ENCODE results near the gene MTRF1. TPM values are rescaled to one million over a fixed set of nuclear protein-coding genes. Genes with fewer than 3 reads are reported as not detected.

The MTRF1 gene
- total and polyA plus RNA-seq, 2 donors from 2014 or later, result 11.3 to 11.8 TPM

GRCh38 chr13:41188584-41188983 is 74.8 kb downstream of the MTRF1 start:
- DNase-seq, result no peak
- Histone ChIP-seq H3K36me3 (ENCODE audit: control insufficient read depth in 2 of 3, insufficient read depth in 3 of 3, low read length in 3 of 3) (peaks cover 0 to 2% (median 0%) of the 10 kb centered on the region in 3 donors), H3K27ac (ENCODE audit: low read depth in 2 of 2, low read length in 2 of 2) (no peak overlapping the region), H3K4me3 (ENCODE audit: low read length in 3 of 3) (no peak overlapping the region), H3K27me3 (ENCODE audit: control insufficient read depth, insufficient read depth, low read length) (no peaks in the 10 kb centered on the region), H3K9me3 (ENCODE audit: control insufficient read depth in 2 of 3, insufficient read depth in 1 of 3, low read length in 3 of 3) (no peaks in the 10 kb centered on the region), H3K4me1 (ENCODE audit: control insufficient read depth in 2 of 3, insufficient read depth in 2 of 3, low read depth in 1 of 3, low read length in 3 of 3) (peaks cover 0 to 14% (median 14%) of the 10 kb centered on the region in 3 donors), H3K9ac (ENCODE audit: low read length in 3 of 3) (no peak overlapping the region)
- no peak for FAIRE-seq
- intact Hi-C loops (cut with DNase I), result no loop called here
- TF ChIP-seq CTCF (IDR thresholded peaks at IDR 0.05; ENCODE audit: borderline replicate concordance, extremely low read depth, insufficient read depth), result no peak

GRCh38 chr13:41186481-41186880 is 76.9 kb downstream of the MTRF1 start:
- intact Hi-C loops (cut with DNase I), result no loop called here
- H3K4me3 ChIP-seq (ENCODE audit: low read length in 3 of 3), result no peak overlapping the region
- DNase-seq, result no peak
- H3K27me3 ChIP-seq (ENCODE audit: control insufficient read depth, insufficient read depth, low read length), result no peaks in the 10 kb centered on the region
- no peak for TF ChIP-seq CTCF (IDR thresholded peaks at IDR 0.05; ENCODE audit: borderline replicate concordance, extremely low read depth, insufficient read depth)
- H3K27ac ChIP-seq (ENCODE audit: low read depth in 2 of 2, low read length in 2 of 2), result no peak overlapping the region
- no peaks in the 10 kb centered on the region for H3K4me1 ChIP-seq (ENCODE audit: control insufficient read depth in 2 of 3, insufficient read depth in 2 of 3, low read depth in 1 of 3, low read length in 3 of 3)
- no peaks in the 10 kb centered on the region for H3K36me3 ChIP-seq (ENCODE audit: control insufficient read depth in 2 of 3, insufficient read depth in 3 of 3, low read length in 3 of 3)
- no peaks in the 10 kb centered on the region for H3K9me3 ChIP-seq (ENCODE audit: control insufficient read depth in 2 of 3, insufficient read depth in 1 of 3, low read length in 3 of 3)
- no peak for FAIRE-seq
- H3K9ac ChIP-seq (ENCODE audit: low read length in 3 of 3), result no peak overlapping the region

GRCh38 chr13:41182231-41182630 is 81.1 kb downstream of the MTRF1 start:
- FAIRE-seq, result no peak
- no peak overlapping the region for H3K9ac ChIP-seq (ENCODE audit: low read length in 3 of 3)
- no peak for TF ChIP-seq CTCF (IDR thresholded peaks at IDR 0.05; ENCODE audit: borderline replicate concordance, extremely low read depth, insufficient read depth)
- no peaks in the 10 kb centered on the region for H3K4me1 ChIP-seq (ENCODE audit: control insufficient read depth in 2 of 3, insufficient read depth in 2 of 3, low read depth in 1 of 3, low read length in 3 of 3)
- no peaks in the 10 kb centered on the region for H3K9me3 ChIP-seq (ENCODE audit: control insufficient read depth in 2 of 3, insufficient read depth in 1 of 3, low read length in 3 of 3)
- H3K27me3 ChIP-seq (ENCODE audit: control insufficient read depth, insufficient read depth, low read length), result no peaks in the 10 kb centered on the region
- no peaks in the 10 kb centered on the region for H3K36me3 ChIP-seq (ENCODE audit: control insufficient read depth in 2 of 3, insufficient read depth in 3 of 3, low read length in 3 of 3)
- intact Hi-C loops (cut with DNase I), result no loop called here
- H3K4me3 ChIP-seq (ENCODE audit: low read length in 3 of 3), result no peak overlapping the region
- H3K27ac ChIP-seq (ENCODE audit: low read depth in 2 of 2, low read length in 2 of 2), result no peak overlapping the region
- DNase-seq, result no peak

GRCh38 chr13:41179593-41180250 is 83.7 kb downstream of the MTRF1 start:
- peaks cover 0 to 4% (median 0%) of the 10 kb centered on the region in 3 donors for H3K9me3 ChIP-seq (ENCODE audit: control insufficient read depth in 2 of 3, insufficient read depth in 1 of 3, low read length in 3 of 3)
- TF ChIP-seq CTCF (IDR thresholded peaks at IDR 0.05; ENCODE audit: borderline replicate concordance, extremely low read depth, insufficient read depth), result no peak
- H3K27me3 ChIP-seq (ENCODE audit: control insufficient read depth, insufficient read depth, low read length), result no peaks in the 10 kb centered on the region
- intact Hi-C loops (cut with DNase I), result no loop called here
- no peaks in the 10 kb centered on the region for H3K36me3 ChIP-seq (ENCODE audit: control insufficient read depth in 2 of 3, insufficient read depth in 3 of 3, low read length in 3 of 3)
- H3K9ac ChIP-seq (ENCODE audit: low read length in 3 of 3), result no peak overlapping the region
- no peak for DNase-seq
- H3K4me3 ChIP-seq (ENCODE audit: low read length in 3 of 3), result no peak overlapping the region
- H3K27ac ChIP-seq (ENCODE audit: low read depth in 2 of 2, low read length in 2 of 2), result no peak overlapping the region
- FAIRE-seq, result no peak
- no peaks in the 10 kb centered on the region for H3K4me1 ChIP-seq (ENCODE audit: control insufficient read depth in 2 of 3, insufficient read depth in 2 of 3, low read depth in 1 of 3, low read length in 3 of 3)

All from kidney (tissue), 14 donors.